Activated naive CD4-positive, alpha-beta T cell treated with anti-CD3 and anti-CD28 coated beads, Interleukin-2, amount 50 U/mL, for 24 hours (primary cell): ENCODE data around the gene BCL7B.
A peak's percentile ranks its signal among the peaks of the same experiment; 100 is the strongest.
"Not testable (repeated sequence)": the region's sequence is repeated elsewhere in the genome, so short reads cannot be mapped to it uniquely, and the experiment has no call there.

Experiments used
- H3K27ac Mint-ChIP-seq: one replicate; pipeline ENCODE4 v1.8.0; 2021; ENCODE audit warnings: mild to moderate bottlenecking, mixed read lengths
- H3K27me3 Mint-ChIP-seq: one replicate; pipeline ENCODE4 v1.8.0; 2021; ENCODE audit warnings: mixed read lengths
- H3K36me3 Mint-ChIP-seq: one replicate; pipeline ENCODE4 v1.8.0; 2021; ENCODE audit warnings: mixed read lengths
- H3K4me1 Mint-ChIP-seq: one replicate; pipeline ENCODE4 v1.8.0; 2021; ENCODE audit warnings: mixed read lengths
- H3K4me3 Mint-ChIP-seq: one replicate; pipeline ENCODE4 v1.8.0; 2021; ENCODE audit warnings: mild to moderate bottlenecking, mixed read lengths
- H3K9me3 Mint-ChIP-seq: one replicate; pipeline ENCODE4 v1.8.0; 2021; ENCODE audit warnings: mixed read lengths

BCL7B gene

DNA sequence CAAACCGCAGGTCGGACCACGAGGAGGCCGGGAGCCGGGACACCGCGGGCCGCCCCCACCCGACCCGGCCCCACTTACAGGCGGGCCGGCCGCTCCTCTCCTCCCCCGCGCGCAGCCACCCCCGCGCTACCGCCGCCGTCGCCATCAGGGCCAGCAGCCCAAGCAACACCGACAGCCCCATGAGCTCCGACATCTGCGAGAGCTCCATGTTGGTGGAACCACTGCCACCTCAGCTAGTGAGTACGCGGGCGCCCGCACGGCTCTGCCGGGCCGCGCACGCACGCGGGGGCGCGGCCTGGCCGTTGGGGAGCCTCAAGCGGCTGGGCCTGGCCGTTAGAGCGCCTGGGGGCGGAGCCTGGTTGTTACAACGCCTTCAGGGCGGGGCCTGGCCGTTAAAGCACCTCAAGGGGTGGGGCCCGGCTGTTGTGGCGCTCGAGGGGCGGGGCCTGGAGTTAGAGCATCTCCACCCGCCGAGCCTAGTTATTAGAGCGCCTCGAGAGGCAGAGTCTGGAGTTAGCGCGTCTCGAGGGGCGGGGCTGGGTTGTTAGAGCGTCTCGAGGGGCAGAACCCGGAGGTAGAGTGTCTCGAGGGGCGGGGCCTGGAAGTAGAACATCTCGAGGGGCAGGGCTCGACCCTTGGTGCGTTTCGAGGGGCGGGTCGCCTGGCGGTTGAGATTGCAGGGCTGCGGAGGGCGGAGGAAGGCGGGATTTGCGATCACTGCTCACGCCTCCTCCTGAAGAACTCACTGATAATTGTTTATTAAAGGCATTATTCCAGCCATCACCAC is 21.0 kb upstream of the BCL7B start, which contains the start of gene TBL2:
TSS of gene TBL2 (minus strand) at position 238 of the 787 bp plus-strand sequence. CDS start at position 208, 30 bp downstream.
- H3K9me3 Mint-ChIP-seq: no peaks in the 10 kb centered on the region
- H3K27me3 Mint-ChIP-seq: no peaks in the 10 kb centered on the region
- H3K36me3 Mint-ChIP-seq: peaks cover 3% of the 10 kb centered on the region
- H3K4me1 Mint-ChIP-seq: peaks cover 29% of the 10 kb centered on the region
- peak within 1 kb of the TSS; percentile 99 for H3K27ac Mint-ChIP-seq
- peak within 1 kb of the TSS; percentile 98 for H3K4me3 Mint-ChIP-seq

DNA sequence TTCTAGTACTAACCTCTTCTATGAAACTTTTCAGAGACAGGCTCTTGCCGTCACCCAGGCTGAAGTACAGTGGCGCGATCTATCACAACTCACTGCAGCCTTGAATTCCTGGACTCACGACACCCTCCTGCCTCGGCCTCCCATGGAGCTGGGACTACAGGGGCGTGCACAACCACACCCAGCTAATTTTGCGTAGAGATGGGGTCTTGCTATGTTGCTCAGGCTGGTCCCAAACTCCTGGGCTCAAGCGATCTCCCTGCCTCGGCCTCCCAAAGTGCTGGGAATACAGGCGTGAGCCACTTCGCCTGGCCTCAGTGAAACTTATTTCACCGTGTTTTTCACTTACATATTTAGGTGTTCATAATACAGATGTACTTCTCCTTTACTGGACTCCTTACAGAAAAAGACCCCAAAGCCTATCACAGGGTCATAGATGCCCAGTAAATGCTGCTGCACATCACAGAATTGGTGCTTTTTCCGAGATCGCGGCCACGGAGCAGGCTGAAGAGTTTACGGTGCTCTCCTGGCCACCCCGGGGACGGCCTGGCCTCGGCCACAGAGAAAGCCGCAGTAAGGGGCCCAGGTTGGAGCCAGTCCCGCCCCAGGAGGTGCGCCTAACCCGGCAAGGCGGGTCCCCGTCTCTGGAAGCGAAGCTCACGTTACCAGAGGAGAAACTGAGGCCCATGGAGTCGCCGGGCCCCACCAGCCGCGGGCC is 20.3 kb upstream of the BCL7B start:
- H3K4me1 Mint-ChIP-seq: peaks cover 29% of the 10 kb centered on the region
- peaks cover 3% of the 10 kb centered on the region for H3K36me3 Mint-ChIP-seq
- H3K9me3 Mint-ChIP-seq: no peaks in the 10 kb centered on the region
- peak overlapping the region; percentile 51 for H3K27ac Mint-ChIP-seq
- no peaks in the 10 kb centered on the region for H3K27me3 Mint-ChIP-seq
- peak overlapping the region; percentile 98 for H3K4me3 Mint-ChIP-seq

DNA sequence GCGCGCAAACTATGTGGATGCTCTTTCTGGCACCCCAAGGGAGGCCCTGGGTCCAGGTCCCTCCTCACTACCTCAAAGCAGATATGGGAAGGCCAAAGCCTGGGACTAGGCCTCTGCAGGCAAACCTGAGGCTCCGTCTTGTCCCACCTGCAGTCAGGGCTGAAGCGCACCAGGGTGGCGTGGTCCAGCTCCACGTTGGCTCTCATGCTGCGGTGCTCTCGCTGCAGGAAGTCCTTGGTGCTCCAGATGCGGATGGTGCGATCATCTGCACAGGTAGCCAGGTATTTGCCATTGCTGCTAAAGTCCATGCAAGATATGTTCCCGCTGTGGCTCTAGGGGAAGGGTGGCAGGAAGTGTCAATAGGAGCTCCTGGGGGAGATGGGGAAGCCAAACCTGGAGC is 16.3 kb upstream of the BCL7B start:
- Mint-ChIP-seq H3K9me3 (no peaks in the 10 kb centered on the region), H3K27ac (no peak overlapping the region), H3K27me3 (no peaks in the 10 kb centered on the region), H3K4me3 (no peak overlapping the region), H3K4me1 (peaks cover 24% of the 10 kb centered on the region), H3K36me3 (peaks cover 12% of the 10 kb centered on the region)

DNA sequence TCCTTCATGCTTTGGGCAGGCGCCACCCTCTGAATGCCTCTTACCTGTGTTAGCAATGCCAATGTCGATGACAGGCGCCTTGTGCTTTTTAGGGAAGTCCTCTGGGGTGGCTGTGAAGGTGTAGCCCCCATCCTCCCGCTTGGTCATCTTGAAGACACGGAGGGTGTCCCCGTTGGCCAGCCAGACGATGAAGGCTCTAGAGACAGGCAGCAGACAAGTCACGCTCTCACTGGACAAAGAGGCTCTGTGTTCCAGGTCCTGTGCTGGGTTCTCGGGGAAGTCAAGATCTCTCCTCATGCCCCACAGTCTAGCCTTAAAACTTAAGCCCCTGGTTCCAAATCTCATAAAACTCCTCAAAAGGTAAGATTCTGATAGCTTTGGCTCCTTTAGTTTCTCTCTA is 15.8 kb upstream of the BCL7B start:
- Mint-ChIP-seq H3K9me3 (no peaks in the 10 kb centered on the region), H3K27me3 (no peaks in the 10 kb centered on the region), H3K4me3 (no peak overlapping the region), H3K27ac (no peak overlapping the region), H3K4me1 (peaks cover 20% of the 10 kb centered on the region), H3K36me3 (peaks cover 11% of the 10 kb centered on the region)

DNA sequence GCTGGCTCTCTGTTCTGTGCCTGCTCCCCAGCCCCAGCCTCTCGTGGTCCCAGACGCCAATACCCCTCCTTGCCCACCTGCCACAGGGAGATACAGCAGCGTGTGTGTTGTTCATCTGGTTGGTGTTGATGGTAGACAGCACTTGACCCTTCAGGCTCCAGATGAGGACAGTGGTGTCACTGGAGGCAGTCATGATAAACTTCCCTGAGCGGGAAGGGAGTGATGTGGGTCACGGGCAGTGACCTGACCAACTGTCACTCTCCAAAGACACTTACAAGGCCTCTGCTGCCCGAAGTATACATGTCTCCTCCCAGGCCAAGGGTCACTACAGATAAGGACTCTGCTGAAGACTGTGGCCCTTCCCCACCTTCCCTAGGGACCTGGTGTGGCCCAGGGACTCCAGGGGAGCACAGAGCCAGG is 15.3 kb upstream of the BCL7B start:
- Mint-ChIP-seq H3K4me1 (peaks cover 22% of the 10 kb centered on the region), H3K36me3 (peaks cover 10% of the 10 kb centered on the region), H3K27ac (no peak overlapping the region), H3K9me3 (no peaks in the 10 kb centered on the region), H3K27me3 (no peaks in the 10 kb centered on the region), H3K4me3 (no peak overlapping the region)

DNA sequence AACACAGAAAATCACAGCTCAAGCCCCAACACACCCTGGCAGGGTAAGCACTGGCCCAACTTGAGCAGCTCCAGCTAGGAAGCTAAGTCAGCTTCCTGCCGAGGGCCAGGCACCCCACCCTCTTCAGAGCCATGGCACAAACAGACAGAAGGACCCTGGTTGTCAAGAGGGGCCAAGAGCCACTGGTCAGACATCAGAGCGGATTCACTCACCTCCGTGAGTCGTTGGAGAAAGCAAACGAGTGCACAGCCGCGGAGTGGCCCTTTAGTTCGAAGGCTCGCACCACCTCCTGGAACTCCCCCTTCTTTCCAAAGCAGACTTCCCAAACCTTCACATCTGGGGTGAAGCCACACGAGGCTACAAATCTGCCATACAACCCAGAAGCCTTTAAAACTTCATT is 13.5 kb upstream of the BCL7B start:
- Mint-ChIP-seq H3K27ac (no peak overlapping the region), H3K36me3 (peaks cover 10% of the 10 kb centered on the region), H3K9me3 (no peaks in the 10 kb centered on the region), H3K4me3 (no peak overlapping the region), H3K4me1 (peaks cover 24% of the 10 kb centered on the region), H3K27me3 (no peaks in the 10 kb centered on the region)

DNA sequence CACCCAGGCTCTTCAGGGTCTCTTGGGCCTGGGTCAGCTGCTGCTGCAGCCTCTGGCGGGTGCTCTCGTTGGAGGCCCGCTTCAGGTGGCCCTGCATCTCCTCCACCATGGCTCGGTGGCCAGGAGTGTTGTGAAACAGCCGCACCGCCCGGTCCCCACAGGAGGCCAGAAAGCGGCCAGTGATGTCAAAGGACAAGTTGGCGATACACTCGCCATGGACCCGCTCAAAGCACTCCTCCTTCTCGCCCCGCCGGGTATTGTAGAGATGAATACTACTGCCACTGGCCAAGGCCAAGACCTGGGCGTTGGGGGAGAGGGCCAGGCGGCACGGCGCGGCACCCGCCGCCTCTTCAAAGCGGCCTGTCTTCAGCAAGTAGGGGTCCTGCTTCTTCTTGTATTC is 13.0 kb upstream of the BCL7B start:
- Mint-ChIP-seq H3K4me3 (no peak overlapping the region), H3K4me1 (peaks cover 29% of the 10 kb centered on the region), H3K27ac (no peak overlapping the region), H3K36me3 (peaks cover 10% of the 10 kb centered on the region), H3K9me3 (no peaks in the 10 kb centered on the region), H3K27me3 (no peaks in the 10 kb centered on the region)

DNA sequence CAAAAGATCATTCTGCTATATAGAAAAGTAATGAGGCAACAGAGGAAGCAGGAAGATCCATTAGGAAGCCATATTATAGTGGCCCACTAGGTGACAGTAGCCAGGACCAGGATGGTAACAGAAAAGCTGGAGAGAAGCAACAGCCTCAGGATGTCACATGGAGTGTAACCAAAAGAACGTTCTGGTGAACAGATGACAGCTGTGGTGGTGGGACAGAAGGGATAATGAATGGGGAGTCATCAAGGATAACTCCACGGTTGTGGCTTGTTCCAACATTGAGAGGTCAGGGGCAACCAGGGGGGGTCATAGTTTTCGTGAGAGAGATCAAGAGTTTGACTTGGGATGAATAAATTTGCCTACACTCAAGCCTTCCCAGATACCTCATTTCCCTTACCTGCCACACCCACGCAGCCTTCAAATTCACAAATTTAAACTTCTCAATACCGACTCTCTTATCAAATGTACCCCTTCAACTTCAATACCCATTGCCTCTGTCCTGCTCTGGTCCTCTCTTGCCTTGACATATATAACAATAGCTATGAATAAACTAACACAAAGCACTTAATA is 11.6 kb upstream of the BCL7B start:
- no peak overlapping the region for H3K27ac Mint-ChIP-seq
- no peaks in the 10 kb centered on the region for H3K27me3 Mint-ChIP-seq
- peaks cover 24% of the 10 kb centered on the region for H3K4me1 Mint-ChIP-seq
- H3K9me3 Mint-ChIP-seq: no peaks in the 10 kb centered on the region
- peaks cover 9% of the 10 kb centered on the region for H3K36me3 Mint-ChIP-seq
- H3K4me3 Mint-ChIP-seq: no peak overlapping the region

DNA sequence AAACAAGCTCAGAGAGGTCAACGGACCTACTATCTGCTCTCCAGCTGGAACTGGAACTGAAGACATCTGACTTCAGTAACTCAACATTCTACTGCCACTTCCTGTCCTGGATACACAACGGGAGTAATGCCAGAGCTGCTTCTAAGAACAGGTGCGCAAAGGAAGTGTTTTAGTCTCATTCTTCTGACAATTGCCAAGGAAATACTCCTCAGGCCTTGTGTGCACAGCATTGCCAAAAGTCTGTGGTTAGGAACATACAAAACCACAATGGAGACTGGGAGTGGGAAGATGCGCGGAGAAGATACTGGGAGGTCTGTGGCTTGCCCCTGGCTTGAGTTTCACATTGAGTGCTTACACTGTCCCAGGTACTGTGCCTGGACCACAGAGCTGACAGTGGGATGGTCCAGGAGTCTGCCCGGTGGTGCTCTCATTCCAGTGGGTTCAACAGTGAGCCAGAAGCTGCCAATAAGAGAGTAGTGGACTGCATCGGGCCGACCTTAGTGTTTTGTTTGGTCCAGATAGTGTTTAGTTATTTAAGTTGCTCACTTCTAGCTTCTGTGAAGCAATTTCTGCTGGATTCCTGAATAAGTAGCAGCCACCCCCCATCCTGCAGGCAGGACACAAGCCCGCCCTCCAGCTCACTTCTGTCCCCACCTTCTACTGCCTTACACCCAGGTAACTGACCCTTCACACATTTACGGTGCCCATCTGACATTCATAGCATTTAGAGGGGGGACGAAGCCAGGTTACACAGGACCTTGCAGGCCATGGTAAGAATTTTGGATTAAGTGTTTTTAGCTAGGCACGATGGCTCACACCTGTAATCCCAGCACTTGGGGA is 10.6 kb upstream of the BCL7B start:
- no peak overlapping the region for H3K4me3 Mint-ChIP-seq
- peak overlapping the region; percentile 46 for H3K27ac Mint-ChIP-seq
- no peaks in the 10 kb centered on the region for H3K9me3 Mint-ChIP-seq
- H3K4me1 Mint-ChIP-seq: peaks cover 24% of the 10 kb centered on the region
- no peaks in the 10 kb centered on the region for H3K27me3 Mint-ChIP-seq
- peaks cover 9% of the 10 kb centered on the region for H3K36me3 Mint-ChIP-seq

DNA sequence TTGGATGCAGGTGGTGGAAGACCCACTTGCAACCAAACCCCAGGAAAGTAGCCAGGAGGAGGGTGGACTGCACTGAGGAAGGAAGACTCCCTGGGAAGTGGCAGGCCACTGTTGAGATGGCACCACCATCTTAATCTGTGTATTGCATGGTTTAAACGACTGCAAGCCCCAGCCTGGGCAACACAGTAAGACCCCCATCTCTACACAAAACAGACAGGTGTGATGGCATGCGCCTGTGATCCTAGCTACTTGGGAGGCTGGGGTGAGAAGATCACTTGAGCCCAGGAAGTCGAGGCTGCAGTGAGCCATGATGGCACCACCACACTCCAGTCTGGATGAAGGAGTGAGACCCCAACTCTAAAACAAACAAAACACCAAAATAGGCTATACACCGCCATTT is 9.7 kb upstream of the BCL7B start:
- no peak overlapping the region for H3K27ac Mint-ChIP-seq
- no peaks in the 10 kb centered on the region for H3K9me3 Mint-ChIP-seq
- H3K36me3 Mint-ChIP-seq: peaks cover 9% of the 10 kb centered on the region
- peaks cover 24% of the 10 kb centered on the region for H3K4me1 Mint-ChIP-seq
- no peak overlapping the region for H3K4me3 Mint-ChIP-seq
- no peaks in the 10 kb centered on the region for H3K27me3 Mint-ChIP-seq

DNA sequence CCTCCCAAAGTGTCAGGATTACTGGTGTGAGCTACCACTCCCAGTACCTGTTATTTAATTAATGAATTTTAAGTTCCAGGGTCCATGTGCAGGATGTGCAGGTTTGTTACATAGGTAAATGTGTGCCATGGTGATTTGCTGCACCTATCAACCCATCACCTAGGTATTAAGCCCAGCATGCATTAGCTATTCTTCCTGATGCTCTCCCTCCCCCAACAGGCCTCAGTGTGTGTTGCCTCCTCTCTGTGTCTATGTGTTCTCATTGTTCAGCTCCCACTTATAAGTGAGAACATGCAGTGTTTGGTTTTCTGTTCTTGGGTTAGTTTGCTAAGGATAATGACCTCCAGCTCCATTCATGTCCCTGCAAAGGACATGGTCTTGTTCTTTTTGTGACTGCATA is 8.9 kb upstream of the BCL7B start:
- H3K4me1 Mint-ChIP-seq: peaks cover 24% of the 10 kb centered on the region
- not testable (repeated sequence) for H3K36me3 Mint-ChIP-seq, H3K9me3 Mint-ChIP-seq, H3K27me3 Mint-ChIP-seq
- peak overlapping the region; percentile 41 for H3K27ac Mint-ChIP-seq
- H3K4me3 Mint-ChIP-seq: peak overlapping the region; percentile 76

DNA sequence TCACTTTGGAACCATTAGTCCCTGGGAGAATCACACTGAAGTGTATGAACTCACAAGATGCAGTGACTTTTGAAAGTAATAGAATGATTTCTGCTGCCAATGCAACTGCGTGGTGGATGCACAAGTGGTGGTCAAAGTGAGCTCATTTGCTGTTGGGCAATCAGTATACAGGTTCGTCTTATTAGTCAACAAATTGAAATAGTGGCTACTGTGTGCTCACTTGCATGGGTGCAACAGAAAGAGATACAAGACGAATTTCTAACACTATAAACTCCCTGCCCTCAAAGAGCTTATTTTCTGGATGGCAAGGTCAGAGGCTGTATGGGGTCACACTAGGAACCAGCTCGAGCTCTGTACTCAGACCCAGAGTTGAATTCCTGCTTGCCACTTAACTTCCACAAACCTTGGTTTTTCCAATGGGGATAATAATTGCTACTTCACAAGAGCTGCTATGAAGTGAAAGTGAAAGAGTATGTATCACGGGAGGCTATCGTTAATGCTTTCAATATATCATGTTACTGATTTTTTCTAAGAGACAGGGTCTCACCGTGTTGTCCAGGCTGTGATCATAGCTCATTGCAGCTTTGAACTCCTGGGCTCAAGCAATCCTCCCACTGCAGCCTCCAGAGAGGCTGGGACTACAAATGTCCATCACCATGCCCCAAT is 8.3 kb upstream of the BCL7B start:
- Mint-ChIP-seq H3K27ac (no peak overlapping the region), H3K36me3 (peaks cover 5% of the 10 kb centered on the region), H3K4me1 (peaks cover 24% of the 10 kb centered on the region), H3K27me3 (no peaks in the 10 kb centered on the region), H3K9me3 (no peaks in the 10 kb centered on the region), H3K4me3 (peak overlapping the region; percentile 76)

DNA sequence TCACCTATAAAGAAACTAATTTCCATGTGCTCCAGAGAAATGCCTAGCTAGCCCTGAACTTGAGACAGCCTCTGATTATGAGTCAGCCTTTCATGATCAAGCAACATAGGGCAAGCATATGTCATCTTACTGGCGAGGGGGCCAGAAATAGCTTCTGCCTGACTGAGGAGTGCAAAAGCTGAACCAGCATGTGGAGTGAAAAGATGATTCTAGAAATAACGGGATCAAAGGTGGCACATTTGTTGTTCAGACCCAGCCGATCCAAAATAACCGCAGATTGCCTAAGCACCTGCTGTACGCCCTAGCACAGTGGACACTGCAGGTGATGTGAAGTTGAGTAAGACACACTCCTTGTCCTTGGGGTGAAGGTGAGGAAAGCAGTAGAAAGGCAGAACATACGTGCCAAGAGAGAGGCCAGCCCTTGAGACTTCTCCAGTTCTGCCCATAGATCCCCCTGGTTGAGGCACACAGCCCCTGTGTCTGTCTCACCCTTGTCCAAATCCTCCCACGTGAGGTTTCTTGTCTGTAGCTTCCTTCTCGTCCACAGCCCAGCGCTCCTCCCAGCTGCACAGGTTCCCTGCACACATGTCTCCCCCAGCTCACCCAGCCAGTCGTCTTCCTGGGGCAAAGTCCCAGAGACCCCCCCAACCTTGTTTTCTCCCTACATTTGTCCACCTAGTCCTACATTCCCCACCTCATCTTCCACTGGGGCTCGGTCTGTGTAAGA is 2.8 kb upstream of the BCL7B start:
- Mint-ChIP-seq H3K9me3 (no peaks in the 10 kb centered on the region), H3K36me3 (no peaks in the 10 kb centered on the region), H3K27ac (peak overlapping the region; percentile 65), H3K4me1 (peaks cover 13% of the 10 kb centered on the region), H3K4me3 (no peak overlapping the region), H3K27me3 (no peaks in the 10 kb centered on the region)

DNA sequence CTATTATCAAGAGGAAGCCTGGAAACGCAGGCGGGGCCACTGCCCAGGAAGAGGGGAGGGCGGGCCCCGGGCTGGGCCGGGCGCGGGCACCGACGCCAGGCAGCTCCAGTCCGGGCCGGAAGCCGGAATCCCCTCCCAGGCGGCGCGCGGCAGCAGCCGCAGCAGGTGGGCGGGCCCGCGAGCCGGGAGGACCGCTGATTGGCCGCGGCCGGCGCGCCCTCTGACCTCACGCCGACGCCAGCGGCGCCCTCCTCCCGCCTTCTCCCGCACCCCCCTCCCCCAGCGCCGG is 438 bp downstream of the BCL7B start:
- Mint-ChIP-seq H3K9me3 (no peaks in the 10 kb centered on the region), H3K4me3 (peak overlapping the region; percentile 94), H3K36me3 (peaks cover 1% of the 10 kb centered on the region), H3K27ac (peak overlapping the region; percentile 93), H3K4me1 (peaks cover 30% of the 10 kb centered on the region), H3K27me3 (no peaks in the 10 kb centered on the region)
